CD4-positive, alpha-beta memory T cell (primary cell): Measurements from ENCODE around the gene PIP4K2A. TPM values are rescaled to one million over a fixed set of nuclear protein-coding genes. Genes with fewer than 3 reads are reported as not detected.
"Not testable (repeated sequence)": the region's sequence is repeated elsewhere in the genome, so short reads cannot be mapped to it uniquely, and the experiment has no call there.

Experiments
- CTCF ChIA-PET: fragments of 350-600 bp; sonication (Branson Sonifier 250); formaldehyde crosslinking; loops from one replicate; lab custom pipeline; 2021; ENCODE audit warnings: inconsistent platforms; ENCODE audit not compliant: partially characterized antibody; lab: Charles Lee
- POLR2A ChIA-PET: fragments of 350-600 bp; sonication (Branson Sonifier 250); formaldehyde crosslinking; loops from one replicate; lab custom pipeline; 2021; ENCODE audit not compliant: partially characterized antibody; lab: Charles Lee
- DNase-seq, 5 donors: peaks; one replicate each; pipeline versions ENCODE4 v3.0.0 to v3.0.0-alpha.2; 2020 to 2022; ENCODE audit warnings: mixed read lengths in 1 of 5
- H3K27ac ChIP-seq: one replicate; pipeline ENCODE4 v1.7.0; 2013; ENCODE audit warnings: low read depth, low read length
- H3K27me3 ChIP-seq: 2 replicates; pipeline ENCODE4 v1.7.0; 2013; ENCODE audit warnings: mild to moderate bottlenecking, low read length, moderate library complexity; ENCODE audit not compliant: insufficient read depth
- H3K36me3 ChIP-seq: 2 replicates; pipeline ENCODE4 v1.7.0; 2013; ENCODE audit warnings: mild to moderate bottlenecking, low read length, moderate library complexity; ENCODE audit not compliant: insufficient read depth
- H3K4me1 ChIP-seq: 2 replicates; pipeline ENCODE4 v1.7.0; 2013; ENCODE audit warnings: mild to moderate bottlenecking, low read length, moderate library complexity; ENCODE audit not compliant: insufficient read depth
- H3K4me3 ChIP-seq, 2 donors: one replicate each; pipeline ENCODE4 v1.7.0; 2013; ENCODE audit warnings: low read length in 2 of 2, mild to moderate bottlenecking in 1 of 2
- H3K9me3 ChIP-seq, 2 donors: one replicate each; pipeline ENCODE4 v1.7.0; 2013; ENCODE audit warnings: low read length in 2 of 2, control low read depth in 1 of 2; ENCODE audit not compliant: control insufficient read depth in 1 of 2
- H3K27ac Mint-ChIP-seq, 7 donors: one replicate each; pipeline ENCODE4 v1.8.0; 2020 to 2021; ENCODE audit warnings: mixed read lengths in 7 of 7, mild to moderate bottlenecking in 6 of 7, inconsistent platforms in 3 of 7, moderate library complexity in 3 of 7
- H3K27me3 Mint-ChIP-seq, 2 donors: one replicate each; pipeline ENCODE4 v1.8.0; 2020 to 2021; ENCODE audit warnings: mixed read lengths in 2 of 2
- H3K36me3 Mint-ChIP-seq, 2 donors: one replicate each; pipeline ENCODE4 v1.8.0; 2020 to 2021; ENCODE audit warnings: mixed read lengths in 2 of 2, inconsistent platforms in 1 of 2, mild to moderate bottlenecking in 1 of 2
- H3K4me1 Mint-ChIP-seq, 4 donors: one replicate each; pipeline ENCODE4 v1.8.0; 2020 to 2021; ENCODE audit warnings: mixed read lengths in 4 of 4, mild to moderate bottlenecking in 1 of 4
- H3K4me3 Mint-ChIP-seq, 8 donors: one replicate each; pipeline ENCODE4 v1.8.0; 2020 to 2021; ENCODE audit warnings: mixed read lengths in 8 of 8, mild to moderate bottlenecking in 7 of 8, moderate library complexity in 6 of 8, inconsistent platforms in 3 of 8
- H3K9me3 Mint-ChIP-seq, 8 donors: one replicate each; pipeline ENCODE4 v1.8.0; 2020 to 2021; ENCODE audit warnings: mixed read lengths in 8 of 8, mild to moderate bottlenecking in 5 of 8, inconsistent platforms in 3 of 8, moderate library complexity in 1 of 8
- intact Hi-C: fragments of 100-400 bp; cut with micrococcal nuclease; formaldehyde crosslinking; loops from one replicate; pipeline ENCODE4 v1.15.1; 2023
- polyA plus RNA-seq, 2 donors: library from polyadenylated mRNA; unstranded; fragments of 300-500 nt; fragmentation: Illumina TruSeq; gene quantifications; one replicate each; pipeline ENCODE4 v1.2.3, GENCODE V29; 2021
- total RNA-seq, 2 experiments: library from RNA; stranded (reverse); gene quantifications; one replicate each; pipeline ENCODE4 v1.2.3, GENCODE V29; 2021

PIP4K2A gene
- total and polyA plus RNA-seq, 4 experiments from 2014 or later: 33.4 to 179 (median 129) TPM

DNA sequence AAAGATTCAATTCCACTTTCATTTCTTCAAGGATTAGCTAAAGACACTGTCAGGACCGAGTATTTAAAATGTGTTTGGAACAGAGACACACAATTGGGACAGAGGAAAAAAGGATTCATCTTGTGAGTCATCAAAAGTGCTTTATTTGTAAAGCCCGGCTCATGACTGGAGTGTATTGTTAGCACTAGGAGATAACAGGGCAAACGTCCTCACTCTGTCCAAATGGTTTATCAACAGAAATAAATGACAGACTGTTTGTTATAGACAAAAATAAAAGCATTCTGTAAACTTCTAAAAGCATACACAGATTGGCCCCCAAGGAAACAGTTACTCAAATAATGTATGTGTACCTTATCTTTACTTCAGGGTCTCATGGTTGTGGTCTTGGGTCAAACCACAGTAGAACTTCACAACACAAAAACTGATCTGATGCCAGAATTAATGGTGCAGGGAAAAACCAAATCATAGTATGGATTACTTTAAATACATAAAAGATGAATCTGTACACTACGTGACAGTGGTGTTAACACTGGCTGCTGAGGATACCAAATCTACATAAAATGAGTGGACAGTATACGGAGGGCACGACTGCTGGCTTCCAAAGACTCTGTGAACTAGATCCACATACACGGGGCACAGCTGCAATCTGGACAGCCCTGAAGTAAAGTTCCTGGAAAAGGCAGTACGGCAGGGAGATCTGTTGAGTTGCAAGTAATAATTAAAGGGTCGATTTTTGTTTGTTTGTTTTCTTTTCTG, 179.4 kb downstream of the PIP4K2A start:
- no peaks in the 10 kb centered on the region for H3K27me3 Mint-ChIP-seq
- H3K27ac Mint-ChIP-seq: peak overlapping the region in 1 of 7 donors; percentile 17
- ChIA-PET POLR2A (no interaction called here), CTCF (no interaction called here)
- H3K9me3 Mint-ChIP-seq: peaks cover 0 to 20% (median 11%) of the 10 kb centered on the region in 8 donors
- H3K4me1 Mint-ChIP-seq: peaks cover 0 to 6% (median 0%) of the 10 kb centered on the region in 4 donors
- intact Hi-C loops: no loop called here
- H3K9me3 ChIP-seq: no peaks in the 10 kb centered on the region
- H3K4me3 Mint-ChIP-seq: no peak overlapping the region
- H3K27me3 ChIP-seq: no peaks in the 10 kb centered on the region
- H3K4me1 ChIP-seq: no peaks in the 10 kb centered on the region
- H3K36me3 Mint-ChIP-seq: peaks cover 63 to 67% of the 10 kb centered on the region in 2 donors
- H3K36me3 ChIP-seq: peaks cover 24% of the 10 kb centered on the region
- no peak for DNase-seq
- no peak overlapping the region for H3K27ac ChIP-seq
- H3K4me3 ChIP-seq: no peak overlapping the region

DNA sequence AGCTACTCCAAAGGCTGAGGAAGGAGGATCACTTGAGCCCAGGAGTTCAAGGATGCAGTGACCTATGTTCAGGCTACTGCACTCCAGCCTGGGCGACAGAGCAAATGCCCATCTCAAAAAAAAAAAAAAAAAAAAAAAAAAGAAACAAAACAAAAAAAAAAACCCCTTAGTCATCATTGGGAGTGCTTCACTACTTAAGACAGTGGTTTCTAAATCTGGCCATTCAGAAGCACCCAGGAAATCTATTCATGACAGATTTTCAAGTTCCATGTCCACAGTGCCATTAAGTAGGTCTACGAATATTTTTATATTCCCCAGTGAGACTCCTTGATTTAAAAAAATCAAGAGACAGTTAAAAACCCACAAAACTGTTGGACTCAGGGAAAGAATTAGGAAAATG, 182.9 kb downstream of the PIP4K2A start:
- Mint-ChIP-seq H3K27ac (no peak overlapping the region), H3K4me1 (peaks cover 0 to 3% (median 0%) of the 10 kb centered on the region in 4 donors), H3K36me3 (peaks cover 29 to 31% of the 10 kb centered on the region in 2 donors), H3K9me3 (peaks cover 2 to 53% (median 36%) of the 10 kb centered on the region in 8 donors), H3K27me3 (no peaks in the 10 kb centered on the region), H3K4me3 (peak overlapping the region in 1 of 8 donors; percentile 33)
- no peak for DNase-seq
- Histone ChIP-seq H3K4me3 (no peak overlapping the region), H3K4me1 (no peaks in the 10 kb centered on the region), H3K36me3 (peaks cover 6% of the 10 kb centered on the region), H3K27me3 (no peaks in the 10 kb centered on the region), H3K9me3 (peaks cover 0 to 3% of the 10 kb centered on the region in 2 donors), H3K27ac (no peak overlapping the region)
- CTCF ChIA-PET: interaction anchor here (0.6 to 0.8 kb wide), 2 partner anchors 11 to 408 kb away, joined by 3 read pairs; no protein-coding TSS in a partner anchor
- POLR2A ChIA-PET: interaction anchor here (2.7 kb wide), 1 partner anchor 94 kb away, joined by 9 read pairs; no protein-coding TSS in a partner anchor
- intact Hi-C loops: no loop called here

DNA sequence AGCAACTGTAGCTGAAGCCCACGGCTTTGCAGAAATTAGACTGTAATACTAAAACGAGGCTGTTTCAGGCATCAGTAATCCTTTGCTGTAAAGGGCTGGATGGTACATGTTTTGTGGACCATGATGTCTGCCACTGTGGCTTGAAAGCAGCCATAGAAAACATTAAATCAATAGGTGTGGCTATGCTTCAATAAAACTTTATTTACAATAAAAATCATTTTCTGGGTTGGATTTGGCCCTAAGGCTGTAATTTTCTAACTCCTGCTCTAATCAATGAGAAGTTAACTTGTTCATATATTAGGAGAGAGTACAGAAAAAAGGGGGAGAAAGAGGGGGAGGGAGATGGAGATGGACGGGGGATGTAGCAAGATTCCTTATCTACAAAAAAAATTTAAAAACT, 183.4 kb downstream of the PIP4K2A start:
- Histone ChIP-seq H3K4me1 (no peaks in the 10 kb centered on the region), H3K27ac (no peak overlapping the region), H3K4me3 (no peak overlapping the region), H3K36me3 (peaks cover 6% of the 10 kb centered on the region), H3K27me3 (no peaks in the 10 kb centered on the region), H3K9me3 (peaks cover 0 to 3% of the 10 kb centered on the region in 2 donors)
- CTCF ChIA-PET: interaction anchor here (0.6 to 0.8 kb wide), 2 partner anchors 11 to 409 kb away, joined by 3 read pairs; no protein-coding TSS in a partner anchor
- Mint-ChIP-seq H3K9me3 (peaks cover 2 to 58% (median 39%) of the 10 kb centered on the region in 8 donors), H3K36me3 (peaks cover 25 to 27% of the 10 kb centered on the region in 2 donors), H3K4me3 (no peak overlapping the region), H3K27me3 (no peaks in the 10 kb centered on the region), H3K27ac (no peak overlapping the region), H3K4me1 (peaks cover 0 to 2% (median 0%) of the 10 kb centered on the region in 4 donors)
- no peak for DNase-seq
- intact Hi-C loops: no loop called here
- POLR2A ChIA-PET: interaction anchor here (2.7 kb wide), 1 partner anchor 93 kb away, joined by 9 read pairs; no protein-coding TSS in a partner anchor

DNA sequence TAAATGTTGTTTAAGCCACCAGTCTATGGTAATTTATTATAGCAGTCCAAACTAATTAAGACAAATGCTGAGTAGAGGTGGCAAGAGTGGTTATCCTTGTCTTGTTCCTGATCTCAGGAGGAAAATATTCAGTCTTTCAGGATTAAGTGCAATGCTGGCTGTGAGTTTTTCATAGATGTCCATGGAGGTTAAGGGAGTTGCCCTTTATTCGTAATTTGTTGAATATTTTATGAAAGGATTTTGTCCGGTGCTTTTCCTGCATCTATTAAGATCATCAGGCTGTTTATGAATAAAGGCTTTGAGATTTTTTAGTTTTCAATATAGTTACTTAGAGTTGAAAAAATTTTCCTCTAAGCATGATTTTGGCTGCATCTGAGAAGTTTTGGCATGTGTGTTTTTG, 186.9 kb downstream of the PIP4K2A start:
- peaks cover 4 to 5% of the 10 kb centered on the region in 2 donors for H3K36me3 Mint-ChIP-seq
- Histone ChIP-seq H3K27ac (no peak overlapping the region), H3K27me3 (no peaks in the 10 kb centered on the region), H3K36me3 (no peaks in the 10 kb centered on the region), H3K4me3 (no peak overlapping the region), H3K4me1 (no peaks in the 10 kb centered on the region), H3K9me3 (peaks cover 0 to 7% of the 10 kb centered on the region in 2 donors)
- no peaks in the 10 kb centered on the region for H3K4me1 Mint-ChIP-seq
- H3K27me3 Mint-ChIP-seq: no peaks in the 10 kb centered on the region
- peaks cover 11 to 92% (median 73%) of the 10 kb centered on the region in 8 donors for H3K9me3 Mint-ChIP-seq
- ChIA-PET CTCF (no interaction called here), POLR2A (no interaction called here)
- intact Hi-C loops: no loop called here
- no peak overlapping the region for H3K4me3 Mint-ChIP-seq
- DNase-seq: no peak
- no peak overlapping the region for H3K27ac Mint-ChIP-seq

DNA sequence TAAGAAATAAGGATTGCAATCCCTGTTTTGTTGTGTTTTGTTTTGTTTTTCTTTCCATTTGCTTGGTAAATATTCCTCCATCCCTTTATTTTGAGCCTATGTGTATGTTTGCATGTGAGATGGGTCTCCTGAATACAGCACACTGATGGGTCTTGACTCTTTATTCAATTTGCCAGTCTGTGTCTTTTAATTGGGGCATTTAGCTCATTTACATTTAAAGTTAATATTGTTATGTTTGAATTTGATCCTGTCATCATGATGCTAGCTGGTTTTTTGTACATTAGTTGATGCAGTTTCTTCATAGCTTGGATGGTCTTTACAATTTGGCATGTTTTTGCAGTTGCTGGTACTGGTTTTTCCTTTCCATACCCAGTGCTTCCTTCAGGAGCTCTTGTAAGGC, 190.0 kb downstream of the PIP4K2A start:
- H3K27me3 Mint-ChIP-seq, DNase-seq, H3K4me3 Mint-ChIP-seq, intact Hi-C loops, CTCF ChIA-PET, H3K27me3 ChIP-seq, H3K36me3 Mint-ChIP-seq, H3K27ac ChIP-seq, H3K4me1 Mint-ChIP-seq, POLR2A ChIA-PET, H3K36me3 ChIP-seq, H3K4me3 ChIP-seq, H3K27ac Mint-ChIP-seq, H3K4me1 ChIP-seq, H3K9me3 ChIP-seq: not testable (repeated sequence)
- peaks cover 7 to 95% (median 79%) of the 10 kb centered on the region in 8 donors for H3K9me3 Mint-ChIP-seq

DNA sequence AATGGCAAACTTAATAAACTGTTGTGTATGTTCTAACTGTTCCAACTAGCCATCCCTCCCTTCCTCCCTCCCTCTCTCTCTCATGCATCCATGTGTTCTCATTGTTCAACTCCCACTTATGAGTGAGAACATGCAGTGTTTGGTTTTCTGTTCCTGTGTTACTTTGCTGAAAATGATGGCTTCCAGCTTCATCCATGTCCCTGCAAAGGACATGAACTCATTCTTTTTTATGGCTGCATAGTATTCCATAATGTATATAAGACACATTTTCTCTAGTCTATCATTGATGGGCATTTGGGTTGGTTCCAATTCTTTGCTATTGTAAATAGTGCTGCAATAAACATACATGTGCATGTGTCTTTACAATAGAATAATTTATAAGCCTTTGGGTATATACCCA, 193.7 kb downstream of the PIP4K2A start:
- H3K27me3 ChIP-seq, H3K4me3 Mint-ChIP-seq, DNase-seq, H3K36me3 ChIP-seq, H3K27ac ChIP-seq, H3K4me3 ChIP-seq, H3K36me3 Mint-ChIP-seq, H3K27me3 Mint-ChIP-seq, H3K4me1 Mint-ChIP-seq, H3K27ac Mint-ChIP-seq, H3K4me1 ChIP-seq, H3K9me3 ChIP-seq, POLR2A ChIA-PET, intact Hi-C loops: not testable (repeated sequence)
- H3K9me3 Mint-ChIP-seq: peaks cover 7 to 62% (median 54%) of the 10 kb centered on the region in 8 donors
- CTCF ChIA-PET: interaction anchor here (0.9 kb wide), 1 partner anchor 10 kb away, joined by 3 read pairs; no protein-coding TSS in a partner anchor

DNA sequence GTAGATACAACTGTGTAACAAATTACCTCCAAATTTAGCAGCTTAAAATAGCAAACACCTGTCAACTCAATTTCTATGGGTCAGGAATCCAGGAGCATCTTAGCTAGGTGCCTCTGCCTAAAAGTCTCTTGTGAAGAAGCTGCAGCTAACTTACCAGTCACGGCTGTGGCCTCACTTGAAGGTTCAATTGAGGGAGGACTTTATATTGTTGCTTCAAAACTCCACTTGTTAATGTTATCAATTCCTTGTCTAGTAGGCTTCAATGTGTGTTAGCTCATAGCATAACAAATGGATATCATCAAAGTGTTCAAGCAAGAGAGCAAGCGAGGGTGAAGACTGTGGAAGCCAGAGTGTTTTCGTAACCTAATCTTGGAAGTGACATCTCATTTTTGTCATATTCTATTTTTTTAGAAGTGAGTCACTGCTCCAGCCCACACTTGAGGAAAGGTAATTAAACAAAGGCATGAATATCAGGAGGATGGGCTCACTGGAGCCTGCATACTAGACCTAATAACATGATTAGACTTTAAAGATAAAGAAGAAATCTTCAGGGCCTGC, 196.1 kb downstream of the PIP4K2A start:
- Mint-ChIP-seq H3K4me1 (no peaks in the 10 kb centered on the region), H3K36me3 (peaks cover 0 to 9% of the 10 kb centered on the region in 2 donors), H3K4me3 (no peak overlapping the region), H3K9me3 (peaks cover 0 to 38% (median 31%) of the 10 kb centered on the region in 8 donors), H3K27me3 (peaks cover 13 to 15% of the 10 kb centered on the region in 2 donors), H3K27ac (no peak overlapping the region)
- intact Hi-C loops: no loop called here
- ChIA-PET CTCF (no interaction called here), POLR2A (no interaction called here)
- Histone ChIP-seq H3K9me3 (no peaks in the 10 kb centered on the region), H3K27me3 (peaks cover 4% of the 10 kb centered on the region), H3K4me3 (no peak overlapping the region), H3K4me1 (no peaks in the 10 kb centered on the region), H3K36me3 (no peaks in the 10 kb centered on the region), H3K27ac (no peak overlapping the region)
- no peak for DNase-seq
